Superior temporal gyrus (tissue), 1 donor: ENCODE results near the gene SYMPK.
A peak's percentile ranks its signal among the peaks of the same experiment; 100 is the strongest.
"Not testable (repeated sequence)": the region's sequence is repeated elsewhere in the genome, so short reads cannot be mapped to it uniquely, and the experiment has no call there.

Source experiments
- DNase-seq: peaks from one replicate; pipeline ENCODE4 v3.0.0-alpha.2; 2016; ENCODE audit errors: extremely low spot score

The SYMPK gene

DNA sequence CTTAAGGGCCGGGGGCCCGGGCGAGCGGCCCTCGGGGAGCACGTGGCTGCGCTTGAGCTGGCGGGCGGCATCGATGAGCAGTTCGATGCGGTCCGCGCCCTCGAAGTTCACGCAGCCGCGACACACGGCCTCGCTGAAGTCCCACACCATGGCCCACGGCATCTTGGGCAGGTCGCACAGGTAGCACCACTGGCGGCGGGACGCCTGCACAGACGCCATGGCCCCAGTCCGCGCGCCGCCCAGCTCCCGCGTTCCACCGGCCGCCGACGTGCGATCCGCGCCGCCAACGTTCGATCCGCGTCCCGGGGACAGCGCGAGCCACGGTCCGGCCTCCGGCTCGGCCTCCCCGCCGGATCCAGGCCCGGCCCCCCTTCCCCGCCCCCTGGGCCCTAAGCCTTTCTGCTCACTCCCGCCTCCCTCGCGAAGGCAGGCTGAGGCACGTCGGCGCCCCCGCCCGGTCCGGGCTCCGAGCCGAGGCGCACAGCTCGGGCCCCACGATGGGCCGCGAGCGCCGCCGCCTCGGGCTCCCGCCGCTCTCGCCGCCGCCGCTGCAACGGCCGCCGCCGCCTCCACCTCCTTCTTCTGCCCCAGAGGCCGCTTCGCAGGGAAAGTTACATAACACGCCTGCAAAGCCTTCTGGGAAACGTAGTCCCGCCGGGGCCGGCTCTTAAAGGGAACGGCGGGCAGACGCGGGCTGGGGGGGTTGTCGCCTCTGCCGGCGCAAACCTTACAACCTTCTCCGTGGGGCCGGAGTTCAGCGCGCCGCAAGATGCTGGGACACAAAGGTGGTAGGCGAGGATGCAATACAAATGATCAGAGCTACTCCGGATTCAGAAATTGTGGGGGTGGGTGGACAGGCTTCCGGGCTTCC, 22.8 kb upstream of the SYMPK start, which contains the start of gene IRF2BP1:
TSS of gene IRF2BP1 (minus strand) at position 586 of the 871 bp plus-strand sequence. CDS start at position 219, 367 bp downstream.
- peak; percentile 97 for DNase-seq

GRCh38 chr19:45884682-45885555, 22.0 kb upstream of the SYMPK start:
- DNase-seq, result no peak

DNA sequence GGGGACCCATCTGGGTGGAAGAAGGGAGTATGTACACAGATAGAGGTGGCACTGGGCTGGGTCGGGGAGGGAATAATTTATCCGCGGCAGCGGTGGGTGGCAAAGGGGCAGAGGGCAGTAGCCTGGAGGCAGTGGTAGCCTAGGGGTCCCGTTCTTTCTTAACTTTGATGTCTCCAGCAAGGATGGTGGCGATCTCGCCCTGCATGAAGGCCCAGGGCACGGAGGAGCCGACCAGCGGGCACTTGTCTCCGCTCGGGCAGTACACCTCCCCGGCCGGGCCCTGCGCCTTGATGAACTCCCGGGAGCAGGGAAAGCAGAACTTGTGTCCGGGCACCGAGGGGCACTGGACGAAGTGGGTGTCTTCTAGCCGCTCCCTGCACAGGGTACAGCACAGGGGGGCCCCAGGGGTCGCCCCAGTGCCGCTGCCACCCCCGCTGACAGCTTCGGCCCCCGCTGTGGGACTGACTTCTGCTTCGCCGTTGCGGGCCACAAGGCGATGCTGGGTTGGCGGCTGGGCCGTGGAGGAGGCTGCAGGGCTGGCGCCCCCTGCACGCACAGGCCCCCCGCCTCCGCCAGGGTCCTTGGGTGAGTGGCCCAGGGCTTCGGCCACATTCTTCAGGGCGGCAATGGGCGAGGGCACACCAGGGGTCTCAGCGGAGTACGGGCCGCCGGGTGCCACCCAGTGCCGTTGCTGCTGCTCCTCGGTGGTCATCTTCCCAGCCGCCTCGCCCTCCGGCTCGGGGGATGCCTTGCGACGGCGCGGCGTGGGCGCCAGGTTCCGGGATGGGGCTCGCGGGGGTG, 21.1 kb upstream of the SYMPK start:
- no peak for DNase-seq

- DNase-seq, result no peak
Measured at GRCh38 chr19:45883586-45883880, 20.6 kb upstream of the SYMPK start.

GRCh38 chr19:45882652-45883585, 20.0 kb upstream of the SYMPK start:
- peak; percentile 49 for DNase-seq

- DNase-seq, result no peak
Measured at GRCh38 chr19:45881909-45882528, 19.1 kb upstream of the SYMPK start.

DNA sequence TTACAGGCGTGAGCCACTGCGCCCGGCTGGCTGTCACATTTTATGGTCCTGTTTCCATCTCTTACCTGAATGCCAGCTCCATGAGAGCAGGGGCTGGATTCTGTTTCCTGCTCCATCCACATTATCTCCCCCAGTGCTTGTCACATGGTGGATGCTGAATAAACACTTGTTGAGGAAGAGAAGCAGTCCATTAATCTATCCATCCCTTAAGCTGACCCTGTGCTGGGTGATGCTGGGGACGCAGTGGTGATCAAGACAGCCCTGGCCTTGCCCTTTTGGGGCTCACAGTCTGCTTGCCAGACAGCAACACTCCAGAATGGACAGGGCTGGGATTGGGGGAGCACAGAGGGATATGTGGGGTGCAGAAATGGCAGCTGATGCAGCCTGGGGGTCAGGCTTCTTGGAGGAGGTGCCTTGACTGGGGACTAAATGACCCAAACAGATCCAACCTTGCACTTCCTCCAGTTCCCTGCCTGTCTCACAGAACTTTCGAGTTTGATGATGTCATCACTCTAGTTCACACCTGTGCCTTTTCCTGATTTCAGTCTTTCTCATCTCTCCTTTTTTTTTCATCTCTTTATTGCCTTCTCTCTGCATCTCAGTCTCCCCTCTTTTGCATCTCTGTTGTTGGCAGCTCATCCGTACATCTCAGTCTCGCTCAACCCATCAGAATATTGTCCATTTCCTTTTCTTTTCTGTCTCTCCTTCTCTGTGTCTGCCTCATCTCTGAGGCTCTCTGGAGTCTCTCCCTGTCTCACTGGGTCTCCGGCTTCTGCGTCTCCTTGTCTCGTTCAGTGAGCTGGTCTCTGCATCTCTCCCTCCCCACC, 18.3 kb upstream of the SYMPK start:
- no peak for DNase-seq

GRCh38 chr19:45879971-45880370, 17.0 kb upstream of the SYMPK start:
- no peak for DNase-seq

- DNase-seq, result no peak
Measured at GRCh38 chr19:45879055-45879454, 16.1 kb upstream of the SYMPK start.

DNA sequence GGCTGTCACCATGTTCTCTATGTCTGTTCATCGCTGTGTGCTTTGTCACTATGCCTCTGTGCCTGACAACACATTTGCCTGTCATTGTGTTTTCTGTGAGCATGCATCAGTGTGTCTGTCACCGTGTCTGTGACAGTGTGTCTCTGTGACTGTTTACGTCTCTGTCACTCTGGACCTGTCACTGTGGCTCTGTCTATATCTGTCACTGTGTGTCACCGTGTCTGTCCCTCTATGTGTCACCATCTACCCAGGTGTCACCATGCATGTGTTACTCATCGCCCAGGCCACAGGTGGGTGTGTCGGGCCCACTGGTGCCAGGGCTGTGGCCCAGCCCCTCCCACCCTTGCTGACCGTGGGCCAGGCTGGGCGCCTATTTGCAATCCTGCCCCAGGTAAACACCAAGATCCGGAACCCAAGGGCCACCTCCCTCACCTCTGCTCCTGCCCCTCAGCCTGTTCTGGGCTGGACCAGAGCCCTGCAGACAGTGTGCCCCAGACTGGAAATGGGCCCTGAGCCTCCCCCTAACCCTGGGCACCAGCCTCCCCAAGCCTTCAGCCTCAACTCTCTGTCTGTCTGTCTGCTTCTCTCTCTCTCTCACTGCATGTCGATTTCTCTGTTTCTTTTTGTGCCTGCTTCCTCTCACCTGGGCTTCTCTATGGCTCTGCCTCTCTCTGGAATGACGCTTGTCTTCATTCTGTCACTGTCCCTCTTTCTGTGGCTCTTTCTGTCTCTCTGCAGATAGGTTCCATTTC, 15.3 kb upstream of the SYMPK start:
- no peak for DNase-seq

- DNase-seq, result no peak
Measured at GRCh38 chr19:45876411-45877197, 13.7 kb upstream of the SYMPK start.

- no peak for DNase-seq
Measured at GRCh38 chr19:45876161-45876410, 13.1 kb upstream of the SYMPK start.

GRCh38 chr19:45874620-45874966, 11.6 kb upstream of the SYMPK start:
- no peak for DNase-seq

DNA sequence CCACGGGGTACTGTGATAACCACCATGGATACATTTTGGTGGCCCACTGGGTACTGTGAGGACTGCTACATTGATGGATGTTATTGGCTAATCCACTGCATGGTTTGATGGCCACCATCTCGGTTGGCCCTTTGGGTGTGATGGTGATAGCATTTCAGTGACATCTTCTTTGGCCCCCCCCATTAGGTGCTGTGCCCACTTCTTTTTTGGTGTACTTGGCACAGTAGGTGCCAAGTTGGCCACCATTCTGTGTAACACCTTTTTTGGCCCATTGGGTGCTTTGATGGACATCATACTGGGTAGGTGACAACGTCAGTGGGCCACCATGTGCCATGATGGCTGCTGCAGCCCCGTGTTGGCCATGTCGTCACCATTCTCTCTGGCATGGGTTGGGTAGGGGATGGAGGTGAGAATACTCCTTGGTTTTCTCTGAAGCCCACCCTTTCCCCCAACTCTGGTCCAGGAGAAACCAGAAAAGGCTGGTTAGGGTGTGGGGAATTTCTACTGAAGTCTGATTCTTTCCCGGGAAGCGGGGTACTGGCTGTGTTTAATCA, 10.3 kb upstream of the SYMPK start:
- no peak for DNase-seq

DNA sequence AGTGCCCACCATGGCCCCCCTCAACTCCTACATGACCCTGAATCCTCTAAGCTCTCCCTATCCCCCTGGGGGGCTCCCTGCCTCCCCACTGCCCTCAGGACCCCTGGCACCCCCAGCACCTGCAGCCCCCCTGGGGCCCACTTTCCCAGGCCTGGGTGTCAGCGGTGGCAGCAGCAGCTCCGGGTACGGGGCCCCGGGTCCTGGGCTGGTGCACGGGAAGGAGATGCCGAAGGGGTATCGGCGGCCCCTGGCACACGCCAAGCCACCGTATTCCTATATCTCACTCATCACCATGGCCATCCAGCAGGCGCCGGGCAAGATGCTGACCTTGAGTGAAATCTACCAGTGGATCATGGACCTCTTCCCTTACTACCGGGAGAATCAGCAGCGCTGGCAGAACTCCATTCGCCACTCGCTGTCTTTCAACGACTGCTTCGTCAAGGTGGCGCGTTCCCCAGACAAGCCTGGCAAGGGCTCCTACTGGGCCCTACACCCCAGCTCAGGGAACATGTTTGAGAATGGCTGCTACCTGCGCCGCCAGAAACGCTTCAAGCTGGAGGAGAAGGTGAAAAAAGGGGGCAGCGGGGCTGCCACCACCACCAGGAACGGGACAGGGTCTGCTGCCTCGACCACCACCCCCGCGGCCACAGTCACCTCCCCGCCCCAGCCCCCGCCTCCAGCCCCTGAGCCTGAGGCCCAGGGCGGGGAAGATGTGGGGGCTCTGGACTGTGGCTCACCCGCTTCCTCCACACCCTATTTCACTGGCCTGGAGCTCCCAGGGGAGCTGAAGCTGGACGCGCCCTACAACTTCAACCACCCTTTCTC, 9.4 kb upstream of the SYMPK start:
- DNase-seq, result no peak

GRCh38 chr19:45870798-45871197, 7.9 kb upstream of the SYMPK start:
- DNase-seq, result no peak

DNA sequence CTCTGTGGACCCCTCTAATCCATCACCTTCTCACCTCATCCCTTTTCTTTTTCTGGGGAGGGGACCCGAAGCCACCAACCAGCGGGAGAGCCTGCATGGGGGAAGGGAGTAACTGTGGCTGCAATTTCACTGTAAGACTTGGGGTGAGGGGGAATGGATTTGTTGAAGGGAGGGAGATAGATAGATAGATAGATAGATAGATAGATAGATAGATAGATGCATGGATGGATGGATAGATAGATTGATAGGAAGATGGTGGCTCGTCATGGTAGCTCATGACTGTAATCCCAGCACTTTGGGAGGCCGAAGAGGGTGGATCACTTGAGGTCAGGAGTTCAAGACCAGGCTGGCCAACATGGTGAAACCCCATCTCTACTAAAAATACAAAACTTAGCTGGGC, 4.3 kb upstream of the SYMPK start:
- not testable (repeated sequence) for DNase-seq
